H9 (cell line): ENCODE results near the gene ZC3H12D. TPM values are rescaled to one million over a fixed set of nuclear protein-coding genes. Genes with fewer than 3 reads are reported as not detected.

Experiments used
- DNase-seq: peaks from one replicate; pipeline ENCODE4 v3.0.0-alpha.2; 2017
- H2AFZ ChIP-seq: one replicate; pipeline ENCODE4 v1.6.1; 2013; ENCODE audit warnings: mild to moderate bottlenecking, low read length, control low read depth, moderate library complexity
- H2AK5ac ChIP-seq: 2 replicates; pipeline ENCODE4 v1.6.1; 2013; ENCODE audit warnings: low read length, control low read depth, mixed read lengths; ENCODE audit not compliant: insufficient read length
- H2BK120ac ChIP-seq: one replicate; pipeline ENCODE4 v1.6.1; 2013; ENCODE audit warnings: low read depth, mild to moderate bottlenecking, low read length, control low read depth, inconsistent platforms; ENCODE audit not compliant: poor library complexity, severe bottlenecking
- H2BK12ac ChIP-seq: 2 replicates; pipeline ENCODE4 v1.6.1; 2013; ENCODE audit warnings: low read length, control low read depth, mixed read lengths, low read depth; ENCODE audit not compliant: insufficient read length
- H2BK15ac ChIP-seq: 2 replicates; pipeline ENCODE4 v1.6.1; 2013; ENCODE audit warnings: low read depth, low read length, control low read depth
- H2BK20ac ChIP-seq: one replicate; pipeline ENCODE4 v1.6.1; 2013; ENCODE audit warnings: low read depth, mild to moderate bottlenecking, low read length, control low read depth, inconsistent platforms; ENCODE audit not compliant: poor library complexity, severe bottlenecking
- H2BK5ac ChIP-seq: 2 replicates; pipeline ENCODE4 v1.6.1; 2013; ENCODE audit warnings: low read length, control low read depth, mixed read lengths; ENCODE audit not compliant: insufficient read length
- H3K14ac ChIP-seq: 2 replicates; pipeline ENCODE4 v1.6.1; 2013; ENCODE audit warnings: low read length, control low read depth; ENCODE audit not compliant: insufficient read depth
- H3K18ac ChIP-seq: 2 replicates; pipeline ENCODE4 v1.6.1; 2013; ENCODE audit warnings: low read depth, mild to moderate bottlenecking, mixed read lengths, low read length, control low read depth; ENCODE audit not compliant: insufficient read length
- H3K23ac ChIP-seq: 2 replicates; pipeline ENCODE4 v1.6.1; 2013; ENCODE audit warnings: low read length, control low read depth, mixed read lengths, low read depth; ENCODE audit not compliant: insufficient read length
- H3K23me2 ChIP-seq: 2 replicates; pipeline ENCODE4 v1.6.1; 2013; ENCODE audit warnings: low read depth, mild to moderate bottlenecking, mixed read lengths, low read length, control low read depth; ENCODE audit not compliant: insufficient read length, poor library complexity, severe bottlenecking
- H3K27ac ChIP-seq: 2 replicates; pipeline ENCODE4 v1.5.1; 2013; ENCODE audit warnings: low read length, control low read depth, mixed read lengths, low read depth; ENCODE audit not compliant: insufficient read length
- H3K27me3 ChIP-seq: 2 replicates; pipeline ENCODE4 v1.6.1; 2013; ENCODE audit warnings: low read length, control low read depth, inconsistent platforms; ENCODE audit not compliant: insufficient read depth
- H3K4ac ChIP-seq: 2 replicates; pipeline ENCODE4 v1.6.1; 2013; ENCODE audit warnings: low read depth, mild to moderate bottlenecking, control low read depth, inconsistent platforms, low read length, moderate library complexity
- H3K4me1 ChIP-seq: 2 replicates; pipeline ENCODE4 v1.6.1; 2013; ENCODE audit warnings: low read length, control low read depth, inconsistent platforms; ENCODE audit not compliant: insufficient read depth
- H3K4me2 ChIP-seq: 2 replicates; pipeline ENCODE4 v1.6.1; 2013; ENCODE audit warnings: low read length, control low read depth, mixed read lengths; ENCODE audit not compliant: insufficient read length, insufficient read depth
- H3K56ac ChIP-seq: 2 replicates; pipeline ENCODE4 v1.6.1; 2013; ENCODE audit warnings: low read depth, mild to moderate bottlenecking, mixed read lengths, low read length, control low read depth; ENCODE audit not compliant: insufficient read length
- H3K79me1 ChIP-seq: 2 replicates; pipeline ENCODE4 v1.6.1; 2013; ENCODE audit warnings: low read depth, mild to moderate bottlenecking, moderate library complexity, low read length, control low read depth, inconsistent platforms; ENCODE audit not compliant: insufficient read depth, poor library complexity, severe bottlenecking
- H3K79me2 ChIP-seq: 2 replicates; pipeline ENCODE4 v1.6.1; 2013; ENCODE audit warnings: low read length, control low read depth, inconsistent platforms; ENCODE audit not compliant: insufficient read depth
- H3K9ac ChIP-seq: 2 replicates; pipeline ENCODE4 v1.6.1; 2013; ENCODE audit warnings: low read length, control low read depth, mixed read lengths; ENCODE audit not compliant: insufficient read length; ENCODE audit errors: extremely low read depth
- H3K9me3 ChIP-seq: one replicate; pipeline ENCODE4 v1.6.1; 2013; ENCODE audit warnings: low read depth, low read length, inconsistent platforms; ENCODE audit not compliant: control insufficient read depth
- H3T11ph ChIP-seq: one replicate; pipeline ENCODE4 v1.6.1; 2013; ENCODE audit warnings: mild to moderate bottlenecking, low read length, control low read depth, inconsistent platforms
- H4K20me1 ChIP-seq: one replicate; pipeline ENCODE4 v1.6.1; 2013; ENCODE audit not compliant: control insufficient read depth, insufficient read length, insufficient read depth
- H4K5ac ChIP-seq: 2 replicates; pipeline ENCODE4 v1.6.1; 2013; ENCODE audit warnings: low read depth, mild to moderate bottlenecking, mixed read lengths, low read length, control low read depth; ENCODE audit not compliant: insufficient read length
- H4K8ac ChIP-seq: replicated peaks from 2 replicates; pipeline ENCODE4 v1.6.1; 2013; ENCODE audit warnings: low read length, control low read depth, mixed read lengths, low read depth; ENCODE audit not compliant: insufficient read length
- H4K91ac ChIP-seq: 2 replicates; pipeline ENCODE4 v1.6.1; 2013; ENCODE audit warnings: low read depth, mild to moderate bottlenecking, moderate library complexity, mixed read lengths, low read length, control low read depth; ENCODE audit not compliant: insufficient read length
- H3K27ac Mint-ChIP-seq, 3 experiments: 2 replicates in 2 of 3; 3 replicates in 1 of 3; pipeline ENCODE4 v1.8.0; 2020 to 2021; ENCODE audit warnings: mixed read lengths in 3 of 3, mild to moderate bottlenecking in 1 of 3, moderate library complexity in 1 of 3
- H3K27me3 Mint-ChIP-seq: 2 replicates; pipeline ENCODE4 v1.8.0; 2021; ENCODE audit warnings: low read depth, mild to moderate bottlenecking, moderate library complexity, mixed read lengths
- H3K36me3 Mint-ChIP-seq, 3 experiments: 2 replicates in 2 of 3; 3 replicates in 1 of 3; pipeline ENCODE4 v1.8.0; 2020 to 2021; ENCODE audit warnings: low read depth in 3 of 3, mixed read lengths in 3 of 3; ENCODE audit not compliant: insufficient read depth in 1 of 3
- H3K4me1 Mint-ChIP-seq, 2 experiments: 2 replicates each; pipeline ENCODE4 v1.8.0; 2020; ENCODE audit warnings: mixed read lengths in 2 of 2
- H3K4me3 Mint-ChIP-seq, 2 experiments: 2 replicates in 1 of 2; 3 replicates in 1 of 2; pipeline ENCODE4 v1.8.0; 2020 to 2021; ENCODE audit warnings: mild to moderate bottlenecking in 2 of 2, mixed read lengths in 2 of 2, moderate library complexity in 1 of 2
- H3K9me3 Mint-ChIP-seq, 2 experiments: 2 replicates in 1 of 2; 3 replicates in 1 of 2; pipeline ENCODE4 v1.8.0; 2020; ENCODE audit warnings: mild to moderate bottlenecking in 2 of 2, mixed read lengths in 2 of 2, moderate library complexity in 1 of 2
- CTCF ChIP-seq: fragments of 200-600 bp; sonication (generic); conservative IDR thresholded peaks from 3 replicates; pipeline ENCODE4 v1.8.0; 2021; ENCODE audit warnings: antibody characterized with exemption, mild to moderate bottlenecking
- WGBS: extraction: QIAGEN DNeasy Blood & Tissue Kit; methylation state at CpG from one replicate; pipeline ENCODE4 v1.1.7; 2013; ENCODE audit warnings: missing lambda C conversion rate, low lambda C conversion rate, mixed read lengths; ENCODE audit not compliant: insufficient read length; ENCODE audit errors: extremely low coverage; 5-methylcytosine and 5-hydroxymethylcytosine counted together
- total RNA-seq: library from RNA; stranded (reverse); gene quantifications from 2 replicates; pipeline ENCODE4 v1.2.1, GENCODE V29; 2021

The ZC3H12D gene
- total RNA-seq, 1 experiment from 2014 or later = 0.07 TPM

DNA sequence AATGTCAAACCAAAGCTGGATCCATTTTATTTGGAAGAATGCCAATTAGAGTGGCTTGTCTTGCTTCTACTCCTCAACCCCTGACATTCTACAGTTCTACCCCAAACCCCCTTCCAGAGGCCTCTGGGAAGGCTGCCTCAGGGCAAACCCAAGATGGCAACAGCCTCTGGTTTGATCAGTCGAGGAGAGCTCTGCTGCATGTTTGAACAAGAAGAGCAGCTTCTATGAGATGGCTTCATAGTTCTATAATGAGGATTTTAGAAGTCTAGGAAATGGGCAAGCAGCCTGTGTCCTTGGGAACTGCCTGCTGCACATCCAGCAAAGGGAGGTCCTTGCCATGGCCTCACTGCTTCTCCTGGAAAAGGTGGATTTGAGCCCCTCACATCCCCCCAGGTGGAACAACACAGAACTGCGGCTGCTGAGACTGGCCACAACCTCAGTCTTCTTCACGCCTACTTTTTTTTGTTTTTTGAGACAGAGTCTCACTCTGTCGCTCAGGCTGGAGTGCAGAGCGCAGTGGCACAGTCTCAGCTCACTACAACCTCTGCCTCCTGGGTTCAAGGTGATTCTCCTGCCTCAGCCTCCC is 37.9 kb downstream of the ZC3H12D start:
- H4K8ac ChIP-seq = no peak overlapping the region
- H3K9me3 ChIP-seq = no peaks in the 10 kb centered on the region
- H2BK5ac ChIP-seq = no peak overlapping the region
- H3K27ac ChIP-seq = no peak overlapping the region
- WGBS = no CpG with 5 or more reads among the region's 5 CpGs
- no peak overlapping the region for H3K56ac ChIP-seq
- H3K4me1 ChIP-seq = no peaks in the 10 kb centered on the region
- H3K18ac ChIP-seq = no peak overlapping the region
- no peak overlapping the region for H3K4me2 ChIP-seq
- H3K23me2 ChIP-seq = peaks cover 6% of the 10 kb centered on the region
- H3K14ac ChIP-seq = no peak overlapping the region
- no peak overlapping the region for H2AK5ac ChIP-seq
- no peaks in the 10 kb centered on the region for H3K79me1 ChIP-seq
- H2AFZ ChIP-seq = no peak overlapping the region
- H3K9ac ChIP-seq = no peak overlapping the region
- H3K27me3 ChIP-seq = peaks cover 14% of the 10 kb centered on the region; the same call in 1 of the 2 replicates
- no peaks in the 10 kb centered on the region for H3K79me2 ChIP-seq
- no peak for DNase-seq
- no peak overlapping the region for H3K23ac ChIP-seq
- H2BK120ac ChIP-seq = no peak overlapping the region
- peaks cover 33% of the 10 kb centered on the region for H3K27me3 Mint-ChIP-seq
- H2BK15ac ChIP-seq = no peak overlapping the region
- no peak overlapping the region for H4K91ac ChIP-seq
- H3K9me3 Mint-ChIP-seq = peaks cover 0 to 3% of the 10 kb centered on the region in 2 experiments; a peak in 3 of 5 replicates
- TF ChIP-seq CTCF = peak; percentile 45
- H4K20me1 ChIP-seq = no peaks in the 10 kb centered on the region
- no peak overlapping the region for H4K5ac ChIP-seq
- H3K36me3 Mint-ChIP-seq = no peaks in the 10 kb centered on the region
- no peak overlapping the region for H2BK12ac ChIP-seq
- H3K4ac ChIP-seq = no peak overlapping the region
- no peak overlapping the region for H3T11ph ChIP-seq
- no peak overlapping the region for H3K4me3 Mint-ChIP-seq
- H3K4me1 Mint-ChIP-seq = 0 out of 4 replicates have a peak, but pooled peaks cover 0 to 2% of the 10 kb centered on the region in 2 experiments
- H3K27ac Mint-ChIP-seq = peak overlapping the region in 1 of 3 experiments; percentile 45; a peak in 1 of 7 replicates
- H2BK20ac ChIP-seq = no peak overlapping the region
